H1 (cell line): ENCODE results near the gene FBLIM1. TPM values are rescaled to one million over a fixed set of nuclear protein-coding genes. Genes with fewer than 3 reads are reported as not detected.

Source experiments
- CTCF ChIA-PET: fragments of 300-600 bp; sonication (Branson Sonifier 250); formaldehyde crosslinking; loops from one replicate; lab custom pipeline; 2021; ENCODE audit not compliant: partially characterized antibody; lab: Charles Lee
- POLR2A ChIA-PET: fragments of 300-600 bp; sonication (Branson Sonifier 250); formaldehyde crosslinking; loops from one replicate; lab custom pipeline; 2021; ENCODE audit warnings: inconsistent platforms; ENCODE audit not compliant: partially characterized antibody; lab: Charles Lee
- DNase-seq, 2 experiments: peaks; one replicate each; pipeline versions ENCODE4 v3.0.0 to v3.0.0-alpha.2; 2010 to 2022; ENCODE audit warnings: low spot score in 2 of 2, low read depth in 1 of 2, mixed read lengths in 1 of 2
- FAIRE-seq: peaks from 2 replicates; lab custom pipeline; 2011; peaks lifted over from hg19 to GRCh38; lab: Jason Lieb, UNC
- H2AFZ ChIP-seq: 2 replicates; pipeline ENCODE4 v1.8.1; 2012; ENCODE audit warnings: low read length, inconsistent platforms
- H2AK5ac ChIP-seq: 2 replicates; pipeline ENCODE4 v1.6.1; 2013; ENCODE audit warnings: low read depth, low read length
- H2BK120ac ChIP-seq: replicated peaks from 2 replicates; pipeline ENCODE3; 2013; ENCODE audit warnings: low read depth, low read length, inconsistent platforms
- H2BK12ac ChIP-seq: 2 replicates; pipeline ENCODE4 v1.6.1; 2013; ENCODE audit warnings: low read depth, low read length
- H2BK15ac ChIP-seq: 2 replicates; pipeline ENCODE4 v1.6.1; 2013; ENCODE audit warnings: low read length
- H2BK20ac ChIP-seq: 2 replicates; pipeline ENCODE4 v1.6.1; 2013; ENCODE audit warnings: low read length
- H2BK5ac ChIP-seq: 2 replicates; pipeline ENCODE4 v1.6.1; 2013; ENCODE audit warnings: low read depth, low read length
- H3K14ac ChIP-seq: 2 replicates; pipeline ENCODE4 v1.6.1; 2013; ENCODE audit warnings: inconsistent platforms; ENCODE audit not compliant: insufficient read length
- H3K18ac ChIP-seq: 2 replicates; pipeline ENCODE4 v1.6.1; 2013; ENCODE audit warnings: low read length; ENCODE audit errors: extremely low read depth
- H3K23ac ChIP-seq: 2 replicates; pipeline ENCODE4 v1.6.1; 2013; ENCODE audit warnings: inconsistent platforms; ENCODE audit not compliant: insufficient read length
- H3K23me2 ChIP-seq: 2 replicates; pipeline ENCODE4 v1.6.1; 2013; ENCODE audit warnings: low read depth, low read length
- H3K27ac ChIP-seq: 2 replicates; pipeline ENCODE4 v1.6.1; 2011; ENCODE audit warnings: low read depth, low read length, inconsistent platforms
- H3K27me3 ChIP-seq, 4 experiments: replicated peaks in 1 of 4; 1 replicate in 1 of 4; 2 replicates in 3 of 4; pipeline versions ENCODE4 v1.6.1 to v1.8.1; 2011 to 2013; ENCODE audit warnings: low read length in 3 of 4, mild to moderate bottlenecking in 3 of 4, inconsistent platforms in 2 of 4, mixed read lengths in 2 of 4, moderate library complexity in 1 of 4; ENCODE audit not compliant: control insufficient read depth in 3 of 4, insufficient read depth in 3 of 4; ENCODE audit errors: extremely low read depth in 1 of 4
- H3K36me3 ChIP-seq, 4 experiments: 2 replicates each; pipeline versions ENCODE4 v1.6.1 to v1.8.1; 2011 to 2013; ENCODE audit warnings: mild to moderate bottlenecking in 4 of 4, low read length in 3 of 4, moderate library complexity in 2 of 4, control low read depth in 1 of 4, inconsistent platforms in 1 of 4; ENCODE audit not compliant: insufficient read depth in 4 of 4, control insufficient read depth in 2 of 4
- H3K4ac ChIP-seq: replicated peaks from 2 replicates; pipeline ENCODE3; 2013; ENCODE audit warnings: low read length, low read depth, mixed read lengths, inconsistent platforms; ENCODE audit not compliant: insufficient read length
- H3K4me1 ChIP-seq, 4 experiments: replicated peaks in 1 of 4; 1 replicate in 1 of 4; 2 replicates in 3 of 4; pipeline versions ENCODE4 v1.6.1 to v1.8.1; 2011 to 2013; ENCODE audit warnings: low read length in 3 of 4, inconsistent platforms in 2 of 4, mixed read lengths in 1 of 4; ENCODE audit not compliant: insufficient read depth in 4 of 4, control insufficient read depth in 3 of 4
- H3K4me2 ChIP-seq, 2 experiments: 2 replicates each; pipeline versions ENCODE4 v1.6.1 to v1.8.1; 2011 to 2013; ENCODE audit warnings: low read depth in 2 of 2, low read length in 2 of 2, control low read depth in 1 of 2, inconsistent platforms in 1 of 2, mild to moderate bottlenecking in 1 of 2; ENCODE audit not compliant: insufficient read depth in 1 of 2
- H3K4me3 ChIP-seq, 4 experiments: fragments of 200-600, 300-600 bp in 1 of 4; sonication (generic), shearing (Covaris generic), sonication (Bioruptor Twin) in 1 of 4; 2 replicates each; pipeline versions ENCODE4 v1.5.1 to v1.8.1; 2011 to 2016; ENCODE audit warnings: low read length in 4 of 4, low read depth in 3 of 4, control low read depth in 2 of 4, inconsistent platforms in 2 of 4, mild to moderate bottlenecking in 2 of 4, mixed read lengths in 1 of 4, moderate library complexity in 1 of 4; ENCODE audit not compliant: insufficient read depth in 2 of 4; ENCODE audit errors: extremely low read depth in 1 of 4
- H3K56ac ChIP-seq: replicated peaks from 2 replicates; pipeline ENCODE3; 2013; ENCODE audit warnings: low read depth, mild to moderate bottlenecking, mixed read lengths, low read length, inconsistent platforms; ENCODE audit not compliant: insufficient read length
- H3K79me1 ChIP-seq: 2 replicates; pipeline ENCODE4 v1.6.1; 2013; ENCODE audit warnings: low read depth, low read length, control low read depth
- H3K79me2 ChIP-seq, 2 experiments: 2 replicates each; pipeline versions ENCODE4 v1.6.1 to v1.8.1; 2012 to 2013; ENCODE audit warnings: low read length in 2 of 2, mild to moderate bottlenecking in 2 of 2, inconsistent platforms in 1 of 2; ENCODE audit not compliant: insufficient read depth in 2 of 2, control insufficient read depth in 1 of 2
- H3K9ac ChIP-seq, 4 experiments: replicated peaks in 1 of 4; 1 replicate in 1 of 4; 2 replicates in 3 of 4; pipeline versions ENCODE4 v1.6.1 to v1.8.1; 2011 to 2013; ENCODE audit warnings: low read depth in 3 of 4, low read length in 3 of 4, control low read depth in 2 of 4, mild to moderate bottlenecking in 2 of 4, moderate library complexity in 2 of 4, inconsistent platforms in 1 of 4; ENCODE audit errors: extremely low read depth in 1 of 4
- H3K9me3 ChIP-seq, 2 experiments: 2 replicates each; pipeline versions ENCODE4 v1.6.1 to v1.8.1; 2012 to 2013; ENCODE audit warnings: mild to moderate bottlenecking in 2 of 2, moderate library complexity in 2 of 2, control low read depth in 1 of 2, inconsistent platforms in 1 of 2, low read depth in 1 of 2, low read length in 1 of 2, mixed read lengths in 1 of 2; ENCODE audit not compliant: insufficient read depth in 2 of 2
- H4K20me1 ChIP-seq, 2 experiments: replicated peaks in 1 of 2; 2 replicates each; pipeline versions ENCODE3 to v1.8.1; 2011 to 2013; ENCODE audit warnings: inconsistent platforms in 2 of 2, low read length in 2 of 2, mild to moderate bottlenecking in 1 of 2; ENCODE audit not compliant: insufficient read depth in 2 of 2, control insufficient read depth in 1 of 2
- H4K5ac ChIP-seq: 2 replicates; pipeline ENCODE4 v1.6.1; 2013; ENCODE audit warnings: low read length, low read depth, mixed read lengths, inconsistent platforms; ENCODE audit not compliant: insufficient read length
- H4K8ac ChIP-seq: 2 replicates; pipeline ENCODE4 v1.8.0; 2013; ENCODE audit warnings: mild to moderate bottlenecking, moderate library complexity, low read length, inconsistent platforms; ENCODE audit not compliant: insufficient read depth; ENCODE audit errors: extremely low read depth
- H4K91ac ChIP-seq: replicated peaks from 2 replicates; pipeline ENCODE3; 2013; ENCODE audit warnings: low read length, mixed read lengths, inconsistent platforms; ENCODE audit not compliant: insufficient read length
- CHD1 ChIP-seq: IDR thresholded peaks from 2 replicates; pipeline ENCODE4 v1.6.1; 2012; ENCODE audit warnings: low read depth, low read length, improper control_type of control experiment
- CHD2 ChIP-seq: IDR thresholded peaks from 2 replicates; pipeline ENCODE4 v1.6.1; 2012; ENCODE audit warnings: low read length, improper control_type of control experiment
- CREB1 ChIP-seq: IDR thresholded peaks from 2 replicates; pipeline ENCODE4 v1.6.1; 2012; ENCODE audit warnings: inconsistent platforms
- CTBP2 ChIP-seq: IDR thresholded peaks from 2 replicates; pipeline ENCODE4 v1.7.0; 2011; ENCODE audit warnings: borderline replicate concordance, mild to moderate bottlenecking, moderate library complexity, mixed read lengths, low read length; ENCODE audit not compliant: insufficient read depth, insufficient read length
- E2F6 ChIP-seq: IDR thresholded peaks from 2 replicates; pipeline ENCODE4 v1.6.1; 2012; ENCODE audit warnings: inconsistent platforms
- JUND ChIP-seq: IDR thresholded peaks from 2 replicates; pipeline ENCODE4 v1.6.1; 2011; ENCODE audit warnings: mild to moderate bottlenecking, improper control_type of control experiment, low read length
- POLR2A ChIP-seq, 2 experiments: IDR thresholded peaks; 1 replicate in 1 of 2; 2 replicates in 1 of 2; pipeline ENCODE4 v1.6.1; 2011; ENCODE audit warnings: low read depth in 2 of 2, low read length in 2 of 2, mild to moderate bottlenecking in 2 of 2; ENCODE audit errors: control extremely low read depth in 1 of 2
- RFX5 ChIP-seq: IDR thresholded peaks from 2 replicates; pipeline ENCODE4 v1.6.1; 2011; ENCODE audit warnings: low read depth, low read length, improper control_type of control experiment, borderline replicate concordance
- SAP30 ChIP-seq: fragments of 300-600 bp; sonication (generic); IDR thresholded peaks from 2 replicates; pipeline ENCODE4 v1.7.1; 2012; ENCODE audit warnings: low read length, moderate library complexity, mild to moderate bottlenecking, inconsistent platforms; ENCODE audit not compliant: insufficient read depth, insufficient replicate concordance
- SIRT6 ChIP-seq: IDR thresholded peaks from one replicate; pipeline ENCODE4 v1.7.1; 2012; ENCODE audit warnings: low read length, inconsistent platforms
- TAF7 ChIP-seq: optimal IDR thresholded peaks from 2 replicates; pipeline ENCODE3; 2011; ENCODE audit warnings: low read depth, mild to moderate bottlenecking, inconsistent platforms, low read length, moderate library complexity, borderline replicate concordance
- WGBS, 2 experiments: shearing (Covaris generic) in 1 of 2; methylation state at CpG; one replicate each; pipeline versions ENCODE4 v1.1.6 to v1.1.7; 2013 to 2015; ENCODE audit warnings: low lambda C conversion rate in 2 of 2, mixed read lengths in 2 of 2, inconsistent platforms in 1 of 2, low coverage in 1 of 2, missing lambda C conversion rate in 1 of 2; ENCODE audit not compliant: insufficient replicate concordance in 2 of 2, insufficient coverage in 1 of 2, insufficient read length in 1 of 2; ENCODE audit errors: extremely low coverage in 1 of 2, missing lambda C conversion rate in 1 of 2; 5-methylcytosine and 5-hydroxymethylcytosine counted together
- polyA plus RNA-seq, 7 experiments: library from polyadenylated mRNA; depleted of rRNA in 3 of 7; stranded (reverse) in 5 of 7; unstranded in 2 of 7; fragments of >200 nt in 5 of 7; fragments of 200-250 nt in 2 of 7; gene quantifications; 1 replicate in 5 of 7; 2 replicates in 1 of 7; 4 replicates in 1 of 7; pipeline versions ENCODE4 v1.2.1 to v1.2.3, GENCODE V29; 2011 to 2013; ENCODE audit warnings: missing spikeins in 2 of 7, mixed read lengths in 2 of 7
- total RNA-seq: library from RNA; stranded (reverse); fragmentation: NEBNext Ultra II Directional; extraction: Animal tissue kit (Norgen Biotek cat#: 25700); gene quantifications from 2 replicates; pipeline ENCODE4 v1.2.1, GENCODE V29; 2021
- TF ChIP-seq, protein P1 (sequence below), 3 experiments: IDR thresholded peaks; 1 replicate in 2 of 3; 2 replicates in 1 of 3; pipeline versions ENCODE4 v1.5.1 to v1.6.1; 2011; ENCODE audit warnings: low read length in 3 of 3, mild to moderate bottlenecking in 3 of 3, inconsistent platforms in 2 of 3, low read depth in 1 of 3, moderate library complexity in 1 of 3; ENCODE audit not compliant: insufficient read depth in 1 of 3; ENCODE audit errors: control extremely low read depth in 1 of 3

The FBLIM1 gene
- total and polyA plus RNA-seq, 2 of the 8 experiments (the other 6 are each of a cell fraction or from before 2014, with no cell fraction given), result 66.6 to 66.7 TPM

- no peak overlapping the region for H3K4me3 ChIP-seq
- H3K79me1 ChIP-seq, result no peaks in the 10 kb centered on the region
- no peak overlapping the region for H3K4me2 ChIP-seq
- H3K4ac ChIP-seq, result no peak overlapping the region
- H3K14ac ChIP-seq, result no peak overlapping the region
- peaks cover 0 to 3% of the 10 kb centered on the region in 2 experiments for H4K20me1 ChIP-seq
- no peaks in the 10 kb centered on the region for H3K4me1 ChIP-seq
- H3K18ac ChIP-seq, result no peak overlapping the region
- no peak overlapping the region for H2BK20ac ChIP-seq
- CTCF ChIA-PET, result interaction anchor here (1.2 kb wide), 1 partner anchor 46 kb away, joined by 3 read pairs; no protein-coding TSS in a partner anchor
- H3K27ac ChIP-seq, result no peak overlapping the region
- WGBS, 2 experiments, result 91% methylated on average over 13 of the region's 13 CpGs; no CpG with 5 or more reads in 1 of the 2 experiments
- H3K27me3 ChIP-seq, result no peaks in the 10 kb centered on the region; a peak in 1 of 7 replicates
- no peak overlapping the region for H2BK15ac ChIP-seq
- no peaks in the 10 kb centered on the region for H3K23me2 ChIP-seq
- no peaks in the 10 kb centered on the region for H3K79me2 ChIP-seq
- DNase-seq, result no peak
- H2AFZ ChIP-seq, result no peak overlapping the region
- H3K9me3 ChIP-seq, result no peaks in the 10 kb centered on the region
- FAIRE-seq, result no peak
- no peak overlapping the region for H4K8ac ChIP-seq
- H3K56ac ChIP-seq, result no peak overlapping the region
- H2BK120ac ChIP-seq, result no peak overlapping the region
- no peak overlapping the region for H4K5ac ChIP-seq
- no peak overlapping the region for H3K9ac ChIP-seq
- POLR2A ChIA-PET, result no interaction called here
- peaks cover 4 to 20% (median 13%) of the 10 kb centered on the region in 4 experiments; a peak in 5 of 8 replicates for H3K36me3 ChIP-seq
- no peak overlapping the region for H3K23ac ChIP-seq
- no peak overlapping the region for H2AK5ac ChIP-seq
- no peak overlapping the region for H4K91ac ChIP-seq
- H2BK12ac ChIP-seq, result no peak overlapping the region
- H2BK5ac ChIP-seq, result no peak overlapping the region
- TF ChIP-seq RFX5, result no peak
- TF ChIP-seq CREB1, result no peak
- TF ChIP-seq POLR2A (IDR thresholded peaks at IDR 0.05; ENCODE audit: control extremely low read depth in 1 of 2, low read depth in 2 of 2, low read length in 2 of 2), result no peak
- TF ChIP-seq, protein P1, sequence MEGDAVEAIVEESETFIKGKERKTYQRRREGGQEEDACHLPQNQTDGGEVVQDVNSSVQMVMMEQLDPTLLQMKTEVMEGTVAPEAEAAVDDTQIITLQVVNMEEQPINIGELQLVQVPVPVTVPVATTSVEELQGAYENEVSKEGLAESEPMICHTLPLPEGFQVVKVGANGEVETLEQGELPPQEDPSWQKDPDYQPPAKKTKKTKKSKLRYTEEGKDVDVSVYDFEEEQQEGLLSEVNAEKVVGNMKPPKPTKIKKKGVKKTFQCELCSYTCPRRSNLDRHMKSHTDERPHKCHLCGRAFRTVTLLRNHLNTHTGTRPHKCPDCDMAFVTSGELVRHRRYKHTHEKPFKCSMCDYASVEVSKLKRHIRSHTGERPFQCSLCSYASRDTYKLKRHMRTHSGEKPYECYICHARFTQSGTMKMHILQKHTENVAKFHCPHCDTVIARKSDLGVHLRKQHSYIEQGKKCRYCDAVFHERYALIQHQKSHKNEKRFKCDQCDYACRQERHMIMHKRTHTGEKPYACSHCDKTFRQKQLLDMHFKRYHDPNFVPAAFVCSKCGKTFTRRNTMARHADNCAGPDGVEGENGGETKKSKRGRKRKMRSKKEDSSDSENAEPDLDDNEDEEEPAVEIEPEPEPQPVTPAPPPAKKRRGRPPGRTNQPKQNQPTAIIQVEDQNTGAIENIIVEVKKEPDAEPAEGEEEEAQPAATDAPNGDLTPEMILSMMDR (IDR thresholded peaks at IDR 0.05; ENCODE audit: control extremely low read depth in 1 of 3, insufficient read depth in 1 of 3, low read depth in 1 of 3, low read length in 3 of 3), result no peak
- TF ChIP-seq JUND, result no peak
- TF ChIP-seq CTBP2, result no peak
- TF ChIP-seq E2F6, result no peak
- no peak for TF ChIP-seq CHD2
- no peak for TF ChIP-seq CHD1
- TF ChIP-seq TAF7, result no peak
- TF ChIP-seq SIRT6, result no peak
- no peak for TF ChIP-seq SAP30
Measured at GRCh38 chr1:15727424-15727823, 31.2 kb upstream of the FBLIM1 start.
